ENCODE results near the gene SRP19. TPM values are rescaled to one million over a fixed set of nuclear protein-coding genes. Genes with fewer than 3 reads are reported as not detected.

The SRP19 gene
- total RNA-seq, 1 donor from 2014 or later = 62.0 TPM

DNA sequence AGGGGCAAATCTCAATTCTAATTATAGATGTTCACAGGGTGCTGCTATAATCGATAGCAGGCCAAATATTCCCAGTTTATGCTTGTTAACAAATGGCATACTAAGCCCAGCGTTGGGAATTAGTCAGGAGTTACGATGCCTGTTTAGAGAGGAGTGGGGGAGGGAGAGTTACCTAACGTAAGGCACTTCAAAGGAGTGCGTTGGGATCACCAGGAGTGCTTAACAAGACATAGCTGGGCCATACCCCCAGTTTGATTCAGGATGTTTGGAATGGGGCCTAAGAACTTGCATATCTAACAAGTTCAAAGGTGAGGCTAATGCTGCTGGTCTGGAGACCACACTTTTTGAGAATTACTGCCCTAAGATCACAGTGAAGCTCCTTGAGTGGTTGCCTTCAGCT is 14.5 kb upstream of the SRP19 start:
- H3K4me3 Mint-ChIP-seq (ENCODE audit: low read depth) = no peak overlapping the region
- TF ChIP-seq, protein P1, sequence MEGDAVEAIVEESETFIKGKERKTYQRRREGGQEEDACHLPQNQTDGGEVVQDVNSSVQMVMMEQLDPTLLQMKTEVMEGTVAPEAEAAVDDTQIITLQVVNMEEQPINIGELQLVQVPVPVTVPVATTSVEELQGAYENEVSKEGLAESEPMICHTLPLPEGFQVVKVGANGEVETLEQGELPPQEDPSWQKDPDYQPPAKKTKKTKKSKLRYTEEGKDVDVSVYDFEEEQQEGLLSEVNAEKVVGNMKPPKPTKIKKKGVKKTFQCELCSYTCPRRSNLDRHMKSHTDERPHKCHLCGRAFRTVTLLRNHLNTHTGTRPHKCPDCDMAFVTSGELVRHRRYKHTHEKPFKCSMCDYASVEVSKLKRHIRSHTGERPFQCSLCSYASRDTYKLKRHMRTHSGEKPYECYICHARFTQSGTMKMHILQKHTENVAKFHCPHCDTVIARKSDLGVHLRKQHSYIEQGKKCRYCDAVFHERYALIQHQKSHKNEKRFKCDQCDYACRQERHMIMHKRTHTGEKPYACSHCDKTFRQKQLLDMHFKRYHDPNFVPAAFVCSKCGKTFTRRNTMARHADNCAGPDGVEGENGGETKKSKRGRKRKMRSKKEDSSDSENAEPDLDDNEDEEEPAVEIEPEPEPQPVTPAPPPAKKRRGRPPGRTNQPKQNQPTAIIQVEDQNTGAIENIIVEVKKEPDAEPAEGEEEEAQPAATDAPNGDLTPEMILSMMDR (IDR thresholded peaks at IDR 0.05; ENCODE audit: unreplicated experiment) = no peak
- H3K27me3 Mint-ChIP-seq = no peaks in the 10 kb centered on the region
- H3K36me3 Mint-ChIP-seq (ENCODE audit: insufficient read depth) = peaks cover 16% of the 10 kb centered on the region
- H3K4me1 Mint-ChIP-seq (ENCODE audit: low read depth) = peaks cover 15% of the 10 kb centered on the region
- no peak overlapping the region for H3K27ac Mint-ChIP-seq
- peaks cover 3% of the 10 kb centered on the region for H3K9me3 Mint-ChIP-seq (ENCODE audit: low read depth)
- DNase-seq (ENCODE audit: low spot score, unreplicated experiment) = no peak

DNA sequence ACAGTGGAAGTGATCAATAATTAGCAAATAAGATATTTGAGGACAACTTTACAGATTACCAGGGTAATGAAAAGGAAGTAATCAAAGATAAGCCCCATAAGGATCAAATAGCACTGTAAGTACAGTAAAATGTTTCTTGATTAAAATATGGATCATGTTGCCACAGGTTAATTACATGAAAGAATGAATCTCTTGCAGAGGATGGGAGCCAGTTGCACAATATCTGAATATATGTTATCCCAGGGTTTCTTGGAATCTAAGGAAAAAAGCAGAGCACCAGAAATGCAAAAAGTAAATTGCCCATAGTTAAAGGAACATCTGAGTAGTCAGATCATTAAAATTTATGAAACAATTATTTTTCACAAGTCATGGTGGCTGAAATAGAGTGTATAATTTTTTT is 13.8 kb upstream of the SRP19 start:
- Mint-ChIP-seq H3K27me3 (no peaks in the 10 kb centered on the region), H3K27ac (no peak overlapping the region), H3K36me3 (ENCODE audit: insufficient read depth) (peaks cover 10% of the 10 kb centered on the region), H3K9me3 (ENCODE audit: low read depth) (peaks cover 3% of the 10 kb centered on the region), H3K4me3 (ENCODE audit: low read depth) (no peak overlapping the region), H3K4me1 (ENCODE audit: low read depth) (peaks cover 15% of the 10 kb centered on the region)
- TF ChIP-seq, protein P1 (IDR thresholded peaks at IDR 0.05; ENCODE audit: unreplicated experiment) = no peak
- no peak for DNase-seq (ENCODE audit: low spot score, unreplicated experiment)

DNA sequence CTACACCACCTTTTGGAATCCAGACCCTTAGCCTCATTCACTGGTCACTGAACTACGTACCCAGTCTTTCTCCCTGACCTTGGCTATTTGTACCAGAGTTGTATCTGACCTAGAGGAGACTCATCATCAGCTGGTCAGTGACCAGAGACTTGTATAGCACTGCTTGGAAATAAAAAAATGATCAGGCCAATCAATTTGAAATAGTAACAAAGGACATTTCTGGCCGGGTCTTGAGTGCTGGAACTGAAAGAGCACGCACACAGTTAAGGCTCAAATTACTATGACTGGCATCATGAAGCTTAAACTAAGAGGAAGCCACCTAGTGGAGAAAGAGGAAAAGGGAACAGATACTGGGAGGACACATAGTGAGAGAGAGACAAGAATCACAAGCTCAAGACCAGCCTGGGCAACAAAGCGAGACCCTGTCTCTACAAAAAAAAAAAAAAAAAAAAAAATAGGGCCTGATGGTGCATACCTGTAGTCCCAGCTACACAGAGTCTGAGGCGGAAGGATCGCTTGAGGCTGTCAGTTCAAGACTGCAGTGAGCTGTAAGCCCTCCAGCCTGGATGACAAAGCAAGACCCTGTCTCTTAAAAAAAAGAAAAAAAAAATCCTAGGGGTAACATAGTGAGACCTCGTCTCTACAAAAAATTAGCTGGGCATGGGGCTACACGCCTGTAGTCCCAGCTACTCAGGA is 12.8 kb upstream of the SRP19 start:
- Mint-ChIP-seq H3K4me1 (ENCODE audit: low read depth) (peaks cover 15% of the 10 kb centered on the region), H3K27ac (peak overlapping the region; percentile 85), H3K36me3 (ENCODE audit: insufficient read depth) (peaks cover 2% of the 10 kb centered on the region), H3K9me3 (ENCODE audit: low read depth) (no peaks in the 10 kb centered on the region), H3K27me3 (no peaks in the 10 kb centered on the region), H3K4me3 (ENCODE audit: low read depth) (no peak overlapping the region)
- DNase-seq (ENCODE audit: low spot score, unreplicated experiment) = no peak
- TF ChIP-seq, protein P1 (IDR thresholded peaks at IDR 0.05; ENCODE audit: unreplicated experiment) = peak; percentile 63

DNA sequence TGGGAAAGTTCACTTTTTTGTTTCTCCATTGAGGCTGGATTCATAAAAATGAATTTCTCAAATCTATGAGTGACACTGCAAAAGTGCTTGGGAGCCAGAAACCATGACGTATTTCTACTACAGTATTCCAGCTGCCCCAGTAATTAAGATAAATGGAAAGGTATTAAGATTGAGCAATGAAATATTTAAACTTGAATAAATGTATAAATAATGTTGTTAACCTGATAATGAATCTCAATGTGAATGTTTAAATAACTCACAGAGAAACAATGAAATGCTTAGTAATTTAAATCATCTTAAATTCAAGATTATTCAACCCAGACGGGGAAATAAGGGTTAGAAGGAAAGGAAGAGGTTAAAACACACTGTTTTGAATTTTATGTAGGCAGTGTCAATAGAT is 11.2 kb upstream of the SRP19 start:
- Mint-ChIP-seq H3K27me3 (peaks cover 3% of the 10 kb centered on the region), H3K27ac (no peak overlapping the region), H3K9me3 (ENCODE audit: low read depth) (peaks cover 4% of the 10 kb centered on the region)

DNA sequence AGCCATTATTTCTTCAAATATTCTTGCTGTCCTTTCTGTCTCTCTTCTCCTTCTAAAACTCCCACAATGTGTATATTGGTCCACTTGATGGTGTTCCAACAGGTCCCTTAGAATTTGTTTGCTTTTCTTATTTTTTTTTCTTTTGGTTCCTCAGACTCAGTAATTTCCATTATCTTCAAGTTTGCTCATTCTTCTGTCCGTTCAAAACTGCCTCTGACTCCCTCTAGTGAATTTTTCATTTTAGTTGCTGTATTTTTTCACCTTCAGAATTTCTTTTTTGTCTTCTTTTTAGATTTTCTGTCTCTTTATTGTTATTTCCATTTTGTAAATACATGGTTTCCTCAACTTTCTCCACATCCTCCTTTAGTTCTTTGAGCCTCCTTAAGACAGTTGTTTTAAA is 6.4 kb upstream of the SRP19 start:
- no peak for DNase-seq (ENCODE audit: low spot score, unreplicated experiment)
- H3K4me1 Mint-ChIP-seq (ENCODE audit: low read depth) = no peaks in the 10 kb centered on the region
- H3K9me3 Mint-ChIP-seq (ENCODE audit: low read depth) = peaks cover 7% of the 10 kb centered on the region
- no peak overlapping the region for H3K4me3 Mint-ChIP-seq (ENCODE audit: low read depth)
- TF ChIP-seq, protein P1 (IDR thresholded peaks at IDR 0.05; ENCODE audit: unreplicated experiment) = no peak
- peaks cover 29% of the 10 kb centered on the region for H3K27me3 Mint-ChIP-seq
- H3K27ac Mint-ChIP-seq = no peak overlapping the region
- H3K36me3 Mint-ChIP-seq (ENCODE audit: insufficient read depth) = no peaks in the 10 kb centered on the region

More for the DNA sequence above, 11.2 kb upstream of the SRP19 start:
- DNase-seq (ENCODE audit: low spot score, unreplicated experiment) = no peak
- TF ChIP-seq, protein P1 (IDR thresholded peaks at IDR 0.05; ENCODE audit: unreplicated experiment) = no peak
- Mint-ChIP-seq H3K4me1 (ENCODE audit: low read depth) (peaks cover 15% of the 10 kb centered on the region), H3K36me3 (ENCODE audit: insufficient read depth) (no peaks in the 10 kb centered on the region), H3K4me3 (ENCODE audit: low read depth) (no peak overlapping the region)

All from progenitor cell of endocrine pancreas (in vitro differentiated cells).